ENCODE measurements around the gene LIMS2. TPM values are rescaled to one million over a fixed set of nuclear protein-coding genes. Genes with fewer than 3 reads are reported as not detected.

LIMS2 gene
- polyA plus RNA-seq, 1 experiment, result 46.1 TPM

- H3K27me3 ChIP-seq (ENCODE audit: control insufficient read depth, insufficient read depth, low read length), result no peaks in the 10 kb centered on the region
- CTCF ChIA-PET, result no interaction called here
Observed at GRCh38 chr2:127634626-127635379, 40.5 kb downstream of the LIMS2 start.

GRCh38 chr2:127634066-127634617, 41.2 kb downstream of the LIMS2 start:
- H3K4me3 ChIP-seq (ENCODE audit: low read depth, low read length), result no peak overlapping the region
- CTCF ChIA-PET, result no interaction called here
- H3K36me3 ChIP-seq (ENCODE audit: control insufficient read depth, insufficient read depth, low read length), result peaks cover 5% of the 10 kb centered on the region
- TF ChIP-seq CTCF (IDR thresholded peaks at IDR 0.05; ENCODE audit: insufficient read depth, low read depth, low read length), result no peak
- H3K27me3 ChIP-seq (ENCODE audit: control insufficient read depth, insufficient read depth, low read length), result no peaks in the 10 kb centered on the region
- DNase-seq (ENCODE audit: low read depth), result no peak
- POLR2A ChIA-PET, result no interaction called here

More at GRCh38 chr2:127634626-127635379, 40.5 kb downstream of the LIMS2 start:
- DNase-seq (ENCODE audit: low read depth), result no peak
- H3K4me3 ChIP-seq (ENCODE audit: low read depth, low read length), result no peak overlapping the region
- TF ChIP-seq CTCF (IDR thresholded peaks at IDR 0.05; ENCODE audit: insufficient read depth, low read depth, low read length), result no peak
- H3K36me3 ChIP-seq (ENCODE audit: control insufficient read depth, insufficient read depth, low read length), result peaks cover 7% of the 10 kb centered on the region
- POLR2A ChIA-PET, result no interaction called here

GRCh38 chr2:127633556-127634065, 41.7 kb downstream of the LIMS2 start:
- Histone ChIP-seq H3K36me3 (ENCODE audit: control insufficient read depth, insufficient read depth, low read length) (peaks cover 1% of the 10 kb centered on the region), H3K4me3 (ENCODE audit: low read depth, low read length) (no peak overlapping the region), H3K27me3 (ENCODE audit: control insufficient read depth, insufficient read depth, low read length) (no peaks in the 10 kb centered on the region)
- POLR2A ChIA-PET, result no interaction called here
- CTCF ChIA-PET, result no interaction called here
- DNase-seq (ENCODE audit: low read depth), result no peak
- no peak for TF ChIP-seq CTCF (IDR thresholded peaks at IDR 0.05; ENCODE audit: insufficient read depth, low read depth, low read length)

GRCh38 chr2:127632592-127633489, 42.5 kb downstream of the LIMS2 start:
- no peak for DNase-seq (ENCODE audit: low read depth)
- Histone ChIP-seq H3K27me3 (ENCODE audit: control insufficient read depth, insufficient read depth, low read length) (no peaks in the 10 kb centered on the region), H3K4me3 (ENCODE audit: low read depth, low read length) (no peak overlapping the region), H3K36me3 (ENCODE audit: control insufficient read depth, insufficient read depth, low read length) (no peaks in the 10 kb centered on the region)
- ChIA-PET POLR2A (no interaction called here), CTCF (interaction anchor here (1.2 to 1.4 kb wide), 3 partner anchors 17 to 42 kb away, joined by 3 to 5 read pairs (median 5); no protein-coding TSS in a partner anchor)
- TF ChIP-seq CTCF (IDR thresholded peaks at IDR 0.05; ENCODE audit: insufficient read depth, low read depth, low read length), result no peak

All from BJ (cell line).